Measurements from ENCODE around the gene ZNF726.
"Not testable (repeated sequence)": the region's sequence is repeated elsewhere in the genome, so short reads cannot be mapped to it uniquely, and the experiment has no call there.

ZNF726 gene

GRCh38 chr19:23901360-23901759 lies 13.3 kb upstream of the ZNF726 start:
- Histone ChIP-seq H3K36me3 (ENCODE audit: control insufficient read depth, insufficient read depth, low read length, severe bottlenecking) (no peaks in the 10 kb centered on the region), H3K27me3 (replicated peaks; ENCODE audit: control insufficient read depth, insufficient read depth, low read length) (no peaks in the 10 kb centered on the region), H3K4me1 (ENCODE audit: control insufficient read depth, insufficient read depth, low read length) (no peaks in the 10 kb centered on the region), H3K9ac (ENCODE audit: low read length) (no peak overlapping the region), H3K9me3 (ENCODE audit: control insufficient read depth, low read length) (peaks cover 12% of the 10 kb centered on the region), H3K4me3 (ENCODE audit: low read length) (no peak overlapping the region)
- no peak for DNase-seq (ENCODE audit: low read depth)

- H3K9me3 ChIP-seq (ENCODE audit: control insufficient read depth, low read length) = peaks cover 9% of the 10 kb centered on the region
- no peak for DNase-seq (ENCODE audit: low read depth)
These were observed 10.3 kb upstream of the ZNF726 start for GRCh38 chr19:23904406-23904805.

DNA sequence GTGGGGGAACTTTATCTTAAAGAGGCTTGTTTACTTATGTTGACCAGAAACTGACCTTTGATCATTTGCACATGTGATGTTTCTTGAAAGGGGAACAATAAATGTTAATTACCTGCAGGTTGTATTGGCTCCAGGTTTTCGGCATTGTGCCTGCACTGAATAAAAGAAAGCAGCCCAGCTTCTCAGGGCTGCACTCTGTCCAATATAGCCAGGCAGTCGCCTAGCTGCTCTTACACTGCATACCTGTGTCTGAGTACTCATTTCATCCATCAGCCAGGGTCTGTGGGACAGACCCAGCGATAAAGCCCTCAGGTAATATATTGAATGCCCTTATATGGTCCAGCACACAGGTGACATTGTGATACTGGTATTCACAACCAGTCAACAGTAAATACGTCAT lies 8.9 kb upstream of the ZNF726 start:
- H3K36me3 ChIP-seq (ENCODE audit: control insufficient read depth, insufficient read depth, low read length, severe bottlenecking) = no peaks in the 10 kb centered on the region
- peaks cover 9% of the 10 kb centered on the region for H3K9me3 ChIP-seq (ENCODE audit: control insufficient read depth, low read length)

More at GRCh38 chr19:23904406-23904805, 10.3 kb upstream of the ZNF726 start:
- H3K36me3 ChIP-seq (ENCODE audit: control insufficient read depth, insufficient read depth, low read length, severe bottlenecking) = no peaks in the 10 kb centered on the region
- no peak overlapping the region for H3K9ac ChIP-seq (ENCODE audit: low read length)
- H3K27me3 ChIP-seq (replicated peaks; ENCODE audit: control insufficient read depth, insufficient read depth, low read length) = no peaks in the 10 kb centered on the region
- H3K4me3 ChIP-seq (ENCODE audit: low read length) = no peak overlapping the region
- H3K4me1 ChIP-seq (ENCODE audit: control insufficient read depth, insufficient read depth, low read length) = no peaks in the 10 kb centered on the region

GRCh38 chr19:23906835-23907234 lies 7.9 kb upstream of the ZNF726 start:
- H3K4me3 ChIP-seq (ENCODE audit: low read length) = no peak overlapping the region
- no peak for DNase-seq (ENCODE audit: low read depth)
- H3K36me3 ChIP-seq (ENCODE audit: control insufficient read depth, insufficient read depth, low read length, severe bottlenecking) = no peaks in the 10 kb centered on the region
- H3K27me3 ChIP-seq (replicated peaks; ENCODE audit: control insufficient read depth, insufficient read depth, low read length) = no peaks in the 10 kb centered on the region
- no peaks in the 10 kb centered on the region for H3K4me1 ChIP-seq (ENCODE audit: control insufficient read depth, insufficient read depth, low read length)
- H3K9ac ChIP-seq (ENCODE audit: low read length) = no peak overlapping the region
- H3K9me3 ChIP-seq (ENCODE audit: control insufficient read depth, low read length) = peaks cover 9% of the 10 kb centered on the region

More for the DNA sequence above, 8.9 kb upstream of the ZNF726 start:
- DNase-seq (ENCODE audit: low read depth) = no peak
- H3K27me3 ChIP-seq (replicated peaks; ENCODE audit: control insufficient read depth, insufficient read depth, low read length) = no peaks in the 10 kb centered on the region
- H3K9ac ChIP-seq (ENCODE audit: low read length) = no peak overlapping the region
- H3K4me1 ChIP-seq (ENCODE audit: control insufficient read depth, insufficient read depth, low read length) = no peaks in the 10 kb centered on the region
- H3K4me3 ChIP-seq (ENCODE audit: low read length) = no peak overlapping the region

DNA sequence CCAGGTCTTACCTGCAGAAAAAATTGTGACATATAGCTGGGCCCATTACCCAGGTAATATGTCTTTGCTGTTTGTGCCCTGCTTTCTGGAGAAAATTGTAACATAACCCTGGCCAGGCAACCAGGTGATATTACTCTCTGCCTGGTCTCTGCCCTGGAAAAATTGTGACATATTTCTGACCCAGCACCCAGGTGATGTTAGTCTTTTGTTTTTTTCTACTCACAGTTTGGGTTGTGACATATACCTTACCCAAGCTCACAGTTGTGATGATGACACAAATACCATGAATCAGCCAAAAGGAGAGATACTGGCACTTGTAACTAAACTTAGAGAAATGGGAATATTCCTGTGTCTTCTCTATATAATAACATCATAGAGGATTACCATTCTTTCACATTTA lies 6.5 kb upstream of the ZNF726 start:
- Histone ChIP-seq H3K4me1 (ENCODE audit: control insufficient read depth, insufficient read depth, low read length) (no peaks in the 10 kb centered on the region), H3K9ac (ENCODE audit: low read length) (no peak overlapping the region), H3K27me3 (replicated peaks; ENCODE audit: control insufficient read depth, insufficient read depth, low read length) (no peaks in the 10 kb centered on the region), H3K4me3 (ENCODE audit: low read length) (no peak overlapping the region), H3K9me3 (ENCODE audit: control insufficient read depth, low read length) (peaks cover 9% of the 10 kb centered on the region), H3K36me3 (ENCODE audit: control insufficient read depth, insufficient read depth, low read length, severe bottlenecking) (no peaks in the 10 kb centered on the region)
- no peak for DNase-seq (ENCODE audit: low read depth)

- no peak for DNase-seq (ENCODE audit: low read depth)
- H3K27me3 ChIP-seq (replicated peaks; ENCODE audit: control insufficient read depth, insufficient read depth, low read length) = no peaks in the 10 kb centered on the region
- H3K36me3 ChIP-seq (ENCODE audit: control insufficient read depth, insufficient read depth, low read length, severe bottlenecking) = no peaks in the 10 kb centered on the region
These were observed 5.5 kb upstream of the ZNF726 start for GRCh38 chr19:23909222-23909621.

DNA sequence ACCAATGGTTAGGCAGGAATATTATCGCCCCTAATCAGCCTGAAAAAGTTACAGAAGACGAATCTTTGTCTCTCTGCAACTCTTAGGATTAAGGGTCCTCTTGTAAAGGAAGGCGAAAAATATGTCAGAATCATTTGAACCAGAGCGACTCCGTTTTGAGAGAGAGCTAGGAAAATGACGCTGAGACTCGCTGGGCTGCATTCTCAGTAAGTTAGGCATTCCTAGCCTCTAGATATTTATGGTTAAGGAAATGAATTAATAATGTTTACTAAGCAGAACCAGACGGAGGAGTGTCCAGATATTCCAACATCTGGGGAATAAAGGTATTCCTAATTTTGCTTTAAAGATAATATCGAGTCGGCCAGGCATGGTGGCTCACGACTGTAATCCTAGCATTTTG lies 755 bp upstream of the ZNF726 start:
- peak overlapping the region; percentile 85 for H3K9ac ChIP-seq (ENCODE audit: low read length)
- H3K9me3 ChIP-seq (ENCODE audit: control insufficient read depth, low read length) = no peaks in the 10 kb centered on the region
- peak; percentile 2 for DNase-seq (ENCODE audit: low read depth)
- no peaks in the 10 kb centered on the region for H3K36me3 ChIP-seq (ENCODE audit: control insufficient read depth, insufficient read depth, low read length, severe bottlenecking)
- peak overlapping the region; percentile 93 for H3K4me3 ChIP-seq (ENCODE audit: low read length)
- no peaks in the 10 kb centered on the region for H3K27me3 ChIP-seq (replicated peaks; ENCODE audit: control insufficient read depth, insufficient read depth, low read length)
- H3K4me1 ChIP-seq (ENCODE audit: control insufficient read depth, insufficient read depth, low read length) = peaks cover 4% of the 10 kb centered on the region

More at GRCh38 chr19:23909222-23909621, 5.5 kb upstream of the ZNF726 start:
- no peaks in the 10 kb centered on the region for H3K4me1 ChIP-seq (ENCODE audit: control insufficient read depth, insufficient read depth, low read length)
- no peak overlapping the region for H3K9ac ChIP-seq (ENCODE audit: low read length)
- peaks cover 9% of the 10 kb centered on the region for H3K9me3 ChIP-seq (ENCODE audit: control insufficient read depth, low read length)
- H3K4me3 ChIP-seq (ENCODE audit: low read length) = no peak overlapping the region

GRCh38 chr19:23916991-23917390 lies 2.3 kb downstream of the ZNF726 start:
- H3K36me3 ChIP-seq (ENCODE audit: control insufficient read depth, insufficient read depth, low read length, severe bottlenecking) = peaks cover 9% of the 10 kb centered on the region
- no peak overlapping the region for H3K4me3 ChIP-seq (ENCODE audit: low read length)
- H3K9ac ChIP-seq (ENCODE audit: low read length) = no peak overlapping the region
- peak; percentile 1 for DNase-seq (ENCODE audit: low read depth)
- H3K4me1 ChIP-seq (ENCODE audit: control insufficient read depth, insufficient read depth, low read length) = peaks cover 4% of the 10 kb centered on the region
- H3K27me3 ChIP-seq (replicated peaks; ENCODE audit: control insufficient read depth, insufficient read depth, low read length) = no peaks in the 10 kb centered on the region
- H3K9me3 ChIP-seq (ENCODE audit: control insufficient read depth, low read length) = no peaks in the 10 kb centered on the region

GRCh38 chr19:23917856-23918255 lies 3.2 kb downstream of the ZNF726 start:
- H3K4me3 ChIP-seq (ENCODE audit: low read length) = no peak overlapping the region
- H3K9me3 ChIP-seq (ENCODE audit: control insufficient read depth, low read length) = no peaks in the 10 kb centered on the region
- DNase-seq (ENCODE audit: low read depth) = no peak
- H3K9ac ChIP-seq (ENCODE audit: low read length) = no peak overlapping the region
- H3K4me1 ChIP-seq (ENCODE audit: control insufficient read depth, insufficient read depth, low read length) = peaks cover 4% of the 10 kb centered on the region
- H3K27me3 ChIP-seq (replicated peaks; ENCODE audit: control insufficient read depth, insufficient read depth, low read length) = no peaks in the 10 kb centered on the region
- peaks cover 12% of the 10 kb centered on the region for H3K36me3 ChIP-seq (ENCODE audit: control insufficient read depth, insufficient read depth, low read length, severe bottlenecking)

DNA sequence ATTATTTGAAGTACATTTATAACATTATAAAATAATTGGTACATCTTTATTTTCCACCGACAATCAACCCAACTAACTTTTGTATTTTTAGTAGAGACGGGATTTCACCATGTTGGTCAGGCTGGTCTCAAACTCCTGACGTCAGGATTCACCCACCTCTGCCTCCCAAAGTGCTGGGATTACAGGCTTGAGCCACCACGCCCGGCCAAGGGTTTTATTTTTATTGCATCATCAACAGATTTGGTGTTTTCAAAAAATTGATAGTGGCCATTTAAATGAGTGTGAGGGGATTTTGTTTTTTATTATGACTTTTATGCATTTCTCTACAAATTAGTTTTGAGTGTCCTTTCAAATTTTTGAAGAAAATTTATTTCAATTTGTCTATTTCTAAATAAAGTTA lies 10.6 kb downstream of the ZNF726 start:
- Histone ChIP-seq H3K9me3 (ENCODE audit: control insufficient read depth, low read length) (peaks cover 15% of the 10 kb centered on the region), H3K4me1 (ENCODE audit: control insufficient read depth, insufficient read depth, low read length) (no peaks in the 10 kb centered on the region), H3K9ac (ENCODE audit: low read length) (no peak overlapping the region), H3K4me3 (ENCODE audit: low read length) (no peak overlapping the region), H3K27me3 (replicated peaks; ENCODE audit: control insufficient read depth, insufficient read depth, low read length) (no peaks in the 10 kb centered on the region), H3K36me3 (ENCODE audit: control insufficient read depth, insufficient read depth, low read length, severe bottlenecking) (peaks cover 11% of the 10 kb centered on the region)
- no peak for DNase-seq (ENCODE audit: low read depth)

GRCh38 chr19:23932878-23933277 lies 18.2 kb downstream of the ZNF726 start:
- Histone ChIP-seq H3K9me3 (ENCODE audit: control insufficient read depth, low read length) (peaks cover 58% of the 10 kb centered on the region), H3K27me3 (replicated peaks; ENCODE audit: control insufficient read depth, insufficient read depth, low read length) (no peaks in the 10 kb centered on the region)
- no peak for DNase-seq (ENCODE audit: low read depth)

GRCh38 chr19:23937031-23937430 lies 22.3 kb downstream of the ZNF726 start:
- not testable (repeated sequence) for H3K4me1 ChIP-seq (ENCODE audit: control insufficient read depth, insufficient read depth, low read length); DNase-seq (ENCODE audit: low read depth); H3K9ac ChIP-seq (ENCODE audit: low read length); H3K4me3 ChIP-seq (ENCODE audit: low read length); H3K36me3 ChIP-seq (ENCODE audit: control insufficient read depth, insufficient read depth, low read length, severe bottlenecking); H3K27me3 ChIP-seq (replicated peaks; ENCODE audit: control insufficient read depth, insufficient read depth, low read length)
- peaks cover 47% of the 10 kb centered on the region for H3K9me3 ChIP-seq (ENCODE audit: control insufficient read depth, low read length)

More at GRCh38 chr19:23932878-23933277, 18.2 kb downstream of the ZNF726 start:
- peak overlapping the region; percentile 33 for H3K4me3 ChIP-seq (ENCODE audit: low read length)
- peaks cover 8% of the 10 kb centered on the region for H3K36me3 ChIP-seq (ENCODE audit: control insufficient read depth, insufficient read depth, low read length, severe bottlenecking)
- no peaks in the 10 kb centered on the region for H3K4me1 ChIP-seq (ENCODE audit: control insufficient read depth, insufficient read depth, low read length)
- H3K9ac ChIP-seq (ENCODE audit: low read length) = no peak overlapping the region

Data from adipocyte (in vitro differentiated cells).